IPS-15b (cell line): ENCODE measurements around the gene TMEM263.
"Not testable (repeated sequence)": the region's sequence is repeated elsewhere in the genome, so short reads cannot be mapped to it uniquely, and the experiment has no call there.

Source experiments
- H3K27me3 ChIP-seq: one replicate; pipeline ENCODE4 v1.6.1; 2013; ENCODE audit warnings: low read length; ENCODE audit not compliant: control insufficient read depth, insufficient read depth
- H3K36me3 ChIP-seq: one replicate; pipeline ENCODE4 v1.6.1; 2013; ENCODE audit warnings: low read length; ENCODE audit not compliant: control insufficient read depth, insufficient read depth
- H3K4me1 ChIP-seq: one replicate; pipeline ENCODE4 v1.6.1; 2013; ENCODE audit warnings: mild to moderate bottlenecking, low read length; ENCODE audit not compliant: control insufficient read depth, insufficient read depth
- H3K4me3 ChIP-seq: one replicate; pipeline ENCODE4 v1.5.1; 2013; ENCODE audit warnings: low read depth, low read length
- H3K9ac ChIP-seq: one replicate; pipeline ENCODE4 v1.6.1; 2013; ENCODE audit warnings: low read depth, mild to moderate bottlenecking, low read length
- H3K9me3 ChIP-seq: one replicate; pipeline ENCODE4 v1.6.1; 2013; ENCODE audit warnings: mild to moderate bottlenecking, low read length; ENCODE audit not compliant: control insufficient read depth, insufficient read depth

Gene TMEM263

GRCh38 chr12:106994579-106995220, 39.0 kb downstream of the TMEM263 start:
- no peaks in the 10 kb centered on the region for H3K4me1 ChIP-seq
- H3K9ac ChIP-seq, result no peak overlapping the region
- H3K9me3 ChIP-seq, result no peaks in the 10 kb centered on the region
- H3K4me3 ChIP-seq, result no peak overlapping the region
- H3K36me3 ChIP-seq, result no peaks in the 10 kb centered on the region
- H3K27me3 ChIP-seq, result no peaks in the 10 kb centered on the region

- not testable (repeated sequence) for H3K36me3 ChIP-seq, H3K27me3 ChIP-seq, H3K9me3 ChIP-seq, H3K9ac ChIP-seq, H3K4me3 ChIP-seq, H3K4me1 ChIP-seq
These were observed 40.4 kb downstream of the TMEM263 start for GRCh38 chr12:106996102-106996501.

GRCh38 chr12:106997916-106998315, 42.2 kb downstream of the TMEM263 start:
- Histone ChIP-seq H3K9ac (no peak overlapping the region), H3K36me3 (no peaks in the 10 kb centered on the region)

GRCh38 chr12:106999446-106999845, 43.7 kb downstream of the TMEM263 start:
- no peaks in the 10 kb centered on the region for H3K36me3 ChIP-seq
- H3K9ac ChIP-seq, result no peak overlapping the region

More at GRCh38 chr12:106997916-106998315, 42.2 kb downstream of the TMEM263 start:
- Histone ChIP-seq H3K9me3 (no peaks in the 10 kb centered on the region), H3K4me1 (no peaks in the 10 kb centered on the region), H3K27me3 (no peaks in the 10 kb centered on the region), H3K4me3 (no peak overlapping the region)

GRCh38 chr12:107002665-107003064, 47.0 kb downstream of the TMEM263 start:
- not testable (repeated sequence) for H3K27me3 ChIP-seq, H3K4me3 ChIP-seq, H3K4me1 ChIP-seq, H3K9ac ChIP-seq, H3K36me3 ChIP-seq, H3K9me3 ChIP-seq

More at GRCh38 chr12:106999446-106999845, 43.7 kb downstream of the TMEM263 start:
- H3K27me3 ChIP-seq, result no peaks in the 10 kb centered on the region
- H3K4me1 ChIP-seq, result no peaks in the 10 kb centered on the region
- H3K9me3 ChIP-seq, result no peaks in the 10 kb centered on the region
- H3K4me3 ChIP-seq, result no peak overlapping the region

- H3K27me3 ChIP-seq, result no peaks in the 10 kb centered on the region
- no peaks in the 10 kb centered on the region for H3K9me3 ChIP-seq
- no peak overlapping the region for H3K9ac ChIP-seq
- no peaks in the 10 kb centered on the region for H3K36me3 ChIP-seq
- no peaks in the 10 kb centered on the region for H3K4me1 ChIP-seq
- no peak overlapping the region for H3K4me3 ChIP-seq
These were observed 51.7 kb downstream of the TMEM263 start for GRCh38 chr12:107007411-107007810.

GRCh38 chr12:107011519-107011918, 55.8 kb downstream of the TMEM263 start:
- Histone ChIP-seq H3K4me3 (no peak overlapping the region), H3K4me1 (no peaks in the 10 kb centered on the region), H3K36me3 (no peaks in the 10 kb centered on the region), H3K27me3 (no peaks in the 10 kb centered on the region), H3K9me3 (no peaks in the 10 kb centered on the region), H3K9ac (no peak overlapping the region)

- H3K4me3 ChIP-seq, result no peak overlapping the region
These were observed 57.2 kb downstream of the TMEM263 start for GRCh38 chr12:107012736-107013425.

GRCh38 chr12:107014055-107014454, 58.3 kb downstream of the TMEM263 start:
- Histone ChIP-seq H3K36me3 (peaks cover 4% of the 10 kb centered on the region), H3K27me3 (no peaks in the 10 kb centered on the region), H3K4me1 (no peaks in the 10 kb centered on the region), H3K9ac (no peak overlapping the region), H3K4me3 (no peak overlapping the region), H3K9me3 (no peaks in the 10 kb centered on the region)

More at GRCh38 chr12:107012736-107013425, 57.2 kb downstream of the TMEM263 start:
- H3K9ac ChIP-seq, result no peak overlapping the region
- H3K36me3 ChIP-seq, result peaks cover 4% of the 10 kb centered on the region
- H3K9me3 ChIP-seq, result no peaks in the 10 kb centered on the region
- no peaks in the 10 kb centered on the region for H3K27me3 ChIP-seq
- H3K4me1 ChIP-seq, result no peaks in the 10 kb centered on the region

GRCh38 chr12:107017042-107017441, 61.3 kb downstream of the TMEM263 start:
- Histone ChIP-seq H3K36me3 (peaks cover 4% of the 10 kb centered on the region), H3K9ac (no peak overlapping the region), H3K9me3 (no peaks in the 10 kb centered on the region), H3K4me1 (no peaks in the 10 kb centered on the region), H3K4me3 (no peak overlapping the region), H3K27me3 (no peaks in the 10 kb centered on the region)

- no peak overlapping the region for H3K4me3 ChIP-seq
- no peaks in the 10 kb centered on the region for H3K9me3 ChIP-seq
- peaks cover 4% of the 10 kb centered on the region for H3K36me3 ChIP-seq
- H3K27me3 ChIP-seq, result no peaks in the 10 kb centered on the region
- no peak overlapping the region for H3K9ac ChIP-seq
- H3K4me1 ChIP-seq, result no peaks in the 10 kb centered on the region
These were observed 63.8 kb downstream of the TMEM263 start for GRCh38 chr12:107019546-107019945.
